Panc1 (cell line): ENCODE data around the gene DOCK1.

Experiments used
- POLR2AphosphoS5 ChIP-seq: IDR thresholded peaks from 2 replicates; pipeline ENCODE4 v1.6.1; 2012; ENCODE audit warnings: mild to moderate bottlenecking, low read depth, low read length, moderate library complexity
- SIN3A ChIP-seq: IDR thresholded peaks from 2 replicates; pipeline ENCODE4 v1.6.1; 2012; ENCODE audit warnings: low read depth, mild to moderate bottlenecking, low read length, moderate library complexity, borderline replicate concordance; ENCODE audit not compliant: insufficient read depth
- TCF7L2 ChIP-seq: IDR thresholded peaks from 2 replicates; pipeline ENCODE4 v1.6.1; 2011; ENCODE audit warnings: mild to moderate bottlenecking, low read depth, low read length, inconsistent platforms
- TF ChIP-seq, protein P1 (sequence below): fragments of 450-650 bp; IDR thresholded peaks from 2 replicates; pipeline ENCODE4 v1.5.1; 2017; ENCODE audit warnings: mild to moderate bottlenecking
- TF ChIP-seq, protein P2 (sequence below), 2 experiments: IDR thresholded peaks; 2 replicates each; pipeline ENCODE4 v1.6.1; 2011 to 2012; ENCODE audit warnings: low read depth in 2 of 2, control low read depth in 1 of 2, low read length in 1 of 2, mild to moderate bottlenecking in 1 of 2, moderate library complexity in 1 of 2; ENCODE audit not compliant: insufficient read depth in 1 of 2

DNA sequence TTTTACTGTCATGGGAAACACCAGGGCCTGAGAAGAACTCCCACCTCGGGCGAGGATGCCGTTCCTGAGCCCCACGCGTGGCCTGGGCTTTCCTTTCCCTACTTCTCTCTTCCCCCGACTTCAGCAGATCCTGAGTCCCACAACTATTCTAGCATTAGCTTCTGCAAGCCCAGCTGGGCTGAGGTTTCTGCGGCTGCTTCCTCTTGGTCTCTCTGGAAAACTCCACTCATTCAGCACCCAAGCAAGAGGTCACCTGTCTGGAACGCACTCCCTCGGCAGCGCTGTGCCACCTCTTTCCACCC is 761 bp upstream of the DOCK1 start:
- TF ChIP-seq, protein P1, sequence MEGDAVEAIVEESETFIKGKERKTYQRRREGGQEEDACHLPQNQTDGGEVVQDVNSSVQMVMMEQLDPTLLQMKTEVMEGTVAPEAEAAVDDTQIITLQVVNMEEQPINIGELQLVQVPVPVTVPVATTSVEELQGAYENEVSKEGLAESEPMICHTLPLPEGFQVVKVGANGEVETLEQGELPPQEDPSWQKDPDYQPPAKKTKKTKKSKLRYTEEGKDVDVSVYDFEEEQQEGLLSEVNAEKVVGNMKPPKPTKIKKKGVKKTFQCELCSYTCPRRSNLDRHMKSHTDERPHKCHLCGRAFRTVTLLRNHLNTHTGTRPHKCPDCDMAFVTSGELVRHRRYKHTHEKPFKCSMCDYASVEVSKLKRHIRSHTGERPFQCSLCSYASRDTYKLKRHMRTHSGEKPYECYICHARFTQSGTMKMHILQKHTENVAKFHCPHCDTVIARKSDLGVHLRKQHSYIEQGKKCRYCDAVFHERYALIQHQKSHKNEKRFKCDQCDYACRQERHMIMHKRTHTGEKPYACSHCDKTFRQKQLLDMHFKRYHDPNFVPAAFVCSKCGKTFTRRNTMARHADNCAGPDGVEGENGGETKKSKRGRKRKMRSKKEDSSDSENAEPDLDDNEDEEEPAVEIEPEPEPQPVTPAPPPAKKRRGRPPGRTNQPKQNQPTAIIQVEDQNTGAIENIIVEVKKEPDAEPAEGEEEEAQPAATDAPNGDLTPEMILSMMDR = no peak
- TF ChIP-seq, protein P2, sequence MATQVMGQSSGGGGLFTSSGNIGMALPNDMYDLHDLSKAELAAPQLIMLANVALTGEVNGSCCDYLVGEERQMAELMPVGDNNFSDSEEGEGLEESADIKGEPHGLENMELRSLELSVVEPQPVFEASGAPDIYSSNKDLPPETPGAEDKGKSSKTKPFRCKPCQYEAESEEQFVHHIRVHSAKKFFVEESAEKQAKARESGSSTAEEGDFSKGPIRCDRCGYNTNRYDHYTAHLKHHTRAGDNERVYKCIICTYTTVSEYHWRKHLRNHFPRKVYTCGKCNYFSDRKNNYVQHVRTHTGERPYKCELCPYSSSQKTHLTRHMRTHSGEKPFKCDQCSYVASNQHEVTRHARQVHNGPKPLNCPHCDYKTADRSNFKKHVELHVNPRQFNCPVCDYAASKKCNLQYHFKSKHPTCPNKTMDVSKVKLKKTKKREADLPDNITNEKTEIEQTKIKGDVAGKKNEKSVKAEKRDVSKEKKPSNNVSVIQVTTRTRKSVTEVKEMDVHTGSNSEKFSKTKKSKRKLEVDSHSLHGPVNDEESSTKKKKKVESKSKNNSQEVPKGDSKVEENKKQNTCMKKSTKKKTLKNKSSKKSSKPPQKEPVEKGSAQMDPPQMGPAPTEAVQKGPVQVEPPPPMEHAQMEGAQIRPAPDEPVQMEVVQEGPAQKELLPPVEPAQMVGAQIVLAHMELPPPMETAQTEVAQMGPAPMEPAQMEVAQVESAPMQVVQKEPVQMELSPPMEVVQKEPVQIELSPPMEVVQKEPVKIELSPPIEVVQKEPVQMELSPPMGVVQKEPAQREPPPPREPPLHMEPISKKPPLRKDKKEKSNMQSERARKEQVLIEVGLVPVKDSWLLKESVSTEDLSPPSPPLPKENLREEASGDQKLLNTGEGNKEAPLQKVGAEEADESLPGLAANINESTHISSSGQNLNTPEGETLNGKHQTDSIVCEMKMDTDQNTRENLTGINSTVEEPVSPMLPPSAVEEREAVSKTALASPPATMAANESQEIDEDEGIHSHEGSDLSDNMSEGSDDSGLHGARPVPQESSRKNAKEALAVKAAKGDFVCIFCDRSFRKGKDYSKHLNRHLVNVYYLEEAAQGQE (IDR thresholded peaks at IDR 0.05; ENCODE audit: insufficient read depth in 1 of 2, low read depth in 2 of 2, low read length in 1 of 2) = no peak
- TF ChIP-seq POLR2AphosphoS5 (no peak), TCF7L2 (no peak), SIN3A (no peak)
